Central memory CD8-positive, alpha-beta T cell (primary cell): ENCODE data around the gene HELB.
A peak's percentile ranks its signal among the peaks of the same experiment; 100 is the strongest.
"Not testable (repeated sequence)": the region's sequence is repeated elsewhere in the genome, so short reads cannot be mapped to it uniquely, and the experiment has no call there.

Experiments used
- ATAC-seq: fragments of 150-1000 bp; cut with Tn5 transposase; replicated peaks from 2 replicates; pipeline ENCODE4 v1.10.0; 2022; ENCODE audit warnings: mild to moderate bottlenecking, moderate FRiP score, moderate number of reproducible peaks; ENCODE audit not compliant: poor library complexity, severe bottlenecking; ENCODE audit errors: extremely low read depth
- DNase-seq, 2 donors: peaks; one replicate each; pipeline ENCODE4 v3.0.0; 2021; ENCODE audit warnings: low spot score in 2 of 2
- H3K27ac Mint-ChIP-seq: one replicate; pipeline ENCODE4 v1.8.0; 2022; ENCODE audit warnings: low read depth, mild to moderate bottlenecking, moderate library complexity, mixed read lengths
- H3K27me3 Mint-ChIP-seq: one replicate; pipeline ENCODE4 v1.8.0; 2022; ENCODE audit warnings: mixed read lengths
- H3K36me3 Mint-ChIP-seq: one replicate; pipeline ENCODE4 v1.8.0; 2022; ENCODE audit warnings: mild to moderate bottlenecking, moderate library complexity, mixed read lengths; ENCODE audit not compliant: insufficient read depth
- H3K4me1 Mint-ChIP-seq: one replicate; pipeline ENCODE4 v1.8.0; 2022; ENCODE audit warnings: mixed read lengths
- H3K4me3 Mint-ChIP-seq: one replicate; pipeline ENCODE4 v1.8.0; 2022; ENCODE audit warnings: mild to moderate bottlenecking, moderate library complexity, mixed read lengths
- H3K9me3 Mint-ChIP-seq: one replicate; pipeline ENCODE4 v1.8.0; 2022; ENCODE audit warnings: mixed read lengths

The HELB gene

DNA sequence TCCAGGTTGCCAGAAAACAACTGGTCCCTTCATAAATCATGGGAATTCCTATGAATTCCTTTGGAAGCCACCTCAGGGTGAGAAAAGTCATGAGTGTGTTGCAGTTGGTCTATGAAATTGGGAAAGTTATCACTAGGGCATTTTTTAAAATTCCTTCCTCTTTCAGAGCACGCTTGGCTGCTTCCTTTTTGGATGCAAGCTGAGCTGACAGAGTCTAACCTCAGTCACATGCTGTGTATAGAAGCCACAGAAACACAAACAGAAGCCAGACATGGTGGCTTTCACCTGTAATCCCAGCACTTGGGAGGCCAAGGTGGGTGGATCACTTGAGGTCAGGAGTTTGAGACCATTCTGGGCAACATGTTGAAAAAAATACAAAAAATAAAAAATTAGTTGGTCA lies 21.7 kb upstream of the HELB start:
- Mint-ChIP-seq H3K4me1 (peaks cover 24% of the 10 kb centered on the region), H3K36me3 (no peaks in the 10 kb centered on the region), H3K9me3 (peaks cover 14% of the 10 kb centered on the region), H3K27me3 (no peaks in the 10 kb centered on the region), H3K4me3 (no peak overlapping the region), H3K27ac (no peak overlapping the region)
- ATAC-seq (no peak), DNase-seq (no peak)

DNA sequence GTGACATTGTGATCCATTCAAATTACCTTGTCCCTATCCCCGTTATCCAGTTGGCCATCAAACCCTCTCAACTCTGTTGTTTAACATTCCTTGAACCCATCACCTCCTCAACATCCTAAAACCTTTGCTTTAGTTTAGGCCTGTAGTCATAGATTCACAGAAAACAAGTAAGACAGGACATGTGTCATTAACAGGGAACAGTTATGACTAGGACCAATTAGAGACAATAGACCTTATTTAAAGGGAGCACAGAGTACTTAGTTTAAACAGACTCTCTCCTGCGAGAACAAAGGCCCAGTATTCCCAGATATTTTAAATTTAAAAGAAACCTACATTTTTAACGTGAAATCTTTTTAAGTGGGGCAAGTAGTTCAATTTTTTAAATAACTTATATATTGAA lies 20.0 kb upstream of the HELB start:
- Mint-ChIP-seq H3K4me3 (no peak overlapping the region), H3K27me3 (no peaks in the 10 kb centered on the region), H3K36me3 (peaks cover 4% of the 10 kb centered on the region), H3K4me1 (peaks cover 39% of the 10 kb centered on the region), H3K27ac (no peak overlapping the region), H3K9me3 (peaks cover 14% of the 10 kb centered on the region)
- DNase-seq (no peak), ATAC-seq (no peak)

DNA sequence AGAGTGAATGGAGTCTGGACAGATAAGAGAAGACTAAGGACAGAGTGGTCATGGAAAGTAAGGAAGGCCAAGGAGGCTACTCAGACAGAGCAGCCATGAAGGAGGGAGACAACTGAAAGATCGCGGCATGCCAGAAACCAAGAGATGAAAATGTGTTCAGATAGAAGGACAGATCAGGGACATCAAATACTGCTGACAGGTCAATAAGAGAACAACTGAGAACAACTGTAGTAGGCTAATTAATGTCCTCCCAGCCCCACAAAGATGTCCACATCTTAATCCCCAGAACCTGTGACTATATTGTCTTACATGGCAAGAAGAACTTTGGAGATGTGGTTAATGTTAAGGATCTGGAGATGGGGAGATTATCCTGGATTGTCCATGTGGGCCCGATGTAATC lies 15.0 kb upstream of the HELB start:
- Mint-ChIP-seq H3K27ac (peak overlapping the region; percentile 80), H3K36me3 (peaks cover 6% of the 10 kb centered on the region), H3K4me1 (peaks cover 66% of the 10 kb centered on the region), H3K27me3 (no peaks in the 10 kb centered on the region), H3K9me3 (peaks cover 4% of the 10 kb centered on the region), H3K4me3 (peak overlapping the region; percentile 10)
- ATAC-seq (no peak), DNase-seq (no peak)

DNA sequence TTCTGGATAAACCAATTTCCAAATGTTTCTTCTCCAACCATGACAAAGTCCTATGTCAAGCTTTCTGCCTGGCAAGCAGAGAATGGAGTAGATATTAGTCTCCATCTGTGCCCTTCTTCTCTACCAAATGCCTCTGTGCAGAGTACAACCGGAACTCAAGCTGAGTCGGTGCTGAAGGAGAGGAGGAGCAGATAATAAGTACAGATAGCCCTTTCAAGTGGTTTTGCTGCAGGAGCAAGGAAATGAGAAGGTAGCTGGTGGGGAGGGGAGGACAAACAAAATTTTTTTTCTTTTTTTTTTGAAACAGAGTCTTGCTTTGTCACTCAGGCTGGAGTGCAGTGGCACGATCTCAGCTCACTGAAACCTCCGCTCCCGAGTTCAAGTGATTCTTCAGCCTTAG lies 14.2 kb upstream of the HELB start:
- peak overlapping the region; percentile 10 for H3K4me3 Mint-ChIP-seq
- DNase-seq: peak in 1 of 2 donors; percentile 53

DNA sequence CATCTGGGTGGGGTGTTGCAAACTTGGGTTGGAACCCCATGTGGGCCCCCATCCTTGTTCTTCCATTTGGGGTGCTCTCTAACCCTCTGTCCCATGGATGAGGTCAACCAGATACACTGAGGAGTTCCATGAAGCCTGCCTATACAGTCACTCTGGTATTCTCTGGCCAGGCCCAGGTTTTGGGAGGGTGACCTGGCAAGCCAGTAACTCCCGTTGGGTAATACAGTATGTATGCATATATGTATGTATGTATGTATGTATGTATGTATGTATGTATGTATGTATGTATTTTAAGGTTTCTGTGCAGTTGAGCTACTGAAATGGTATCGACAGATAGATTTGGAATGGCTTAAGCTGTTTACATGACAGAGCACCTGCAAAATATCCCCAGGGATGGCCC lies 12.8 kb upstream of the HELB start:
- ATAC-seq: no peak
- H3K36me3 Mint-ChIP-seq: peaks cover 6% of the 10 kb centered on the region
- peak overlapping the region; percentile 45 for H3K27ac Mint-ChIP-seq
- H3K9me3 Mint-ChIP-seq: no peaks in the 10 kb centered on the region
- peak overlapping the region; percentile 45 for H3K4me3 Mint-ChIP-seq
- H3K4me1 Mint-ChIP-seq: peaks cover 62% of the 10 kb centered on the region
- H3K27me3 Mint-ChIP-seq: no peaks in the 10 kb centered on the region
- no peak for DNase-seq

More for the DNA sequence above, 14.2 kb upstream of the HELB start:
- peaks cover 66% of the 10 kb centered on the region for H3K4me1 Mint-ChIP-seq
- H3K36me3 Mint-ChIP-seq: peaks cover 6% of the 10 kb centered on the region
- no peak overlapping the region for H3K27ac Mint-ChIP-seq
- no peaks in the 10 kb centered on the region for H3K27me3 Mint-ChIP-seq
- peak; percentile 94 for ATAC-seq
- peaks cover 3% of the 10 kb centered on the region for H3K9me3 Mint-ChIP-seq

DNA sequence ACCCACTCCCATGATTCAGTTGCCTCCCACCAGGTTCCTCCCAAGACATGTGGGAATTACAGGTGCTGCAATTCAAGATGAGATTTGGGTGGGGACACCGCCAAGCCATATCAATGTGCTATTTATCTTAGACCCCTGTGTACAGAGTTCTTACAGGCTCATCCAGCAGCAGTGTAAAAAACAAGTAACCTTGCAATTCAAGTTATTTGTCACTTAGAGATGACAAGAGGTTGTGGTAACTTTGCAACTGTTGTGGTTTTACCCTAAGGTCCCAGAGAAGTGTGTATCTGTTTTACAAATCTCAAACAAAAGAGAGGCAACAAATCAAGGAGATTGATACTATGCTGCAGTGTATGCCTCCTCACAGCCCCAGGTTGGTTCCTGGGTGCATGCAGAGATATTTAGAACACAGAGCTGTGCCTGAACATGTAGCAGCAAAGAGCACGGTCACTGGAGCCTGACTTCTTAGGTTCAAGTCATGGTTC lies 11.5 kb upstream of the HELB start:
- Mint-ChIP-seq H3K9me3 (no peaks in the 10 kb centered on the region), H3K4me3 (peak overlapping the region; percentile 45), H3K4me1 (peaks cover 62% of the 10 kb centered on the region), H3K27me3 (no peaks in the 10 kb centered on the region), H3K27ac (peak overlapping the region; percentile 41), H3K36me3 (peaks cover 6% of the 10 kb centered on the region)
- ATAC-seq (peak; percentile 56), DNase-seq (no peak)

DNA sequence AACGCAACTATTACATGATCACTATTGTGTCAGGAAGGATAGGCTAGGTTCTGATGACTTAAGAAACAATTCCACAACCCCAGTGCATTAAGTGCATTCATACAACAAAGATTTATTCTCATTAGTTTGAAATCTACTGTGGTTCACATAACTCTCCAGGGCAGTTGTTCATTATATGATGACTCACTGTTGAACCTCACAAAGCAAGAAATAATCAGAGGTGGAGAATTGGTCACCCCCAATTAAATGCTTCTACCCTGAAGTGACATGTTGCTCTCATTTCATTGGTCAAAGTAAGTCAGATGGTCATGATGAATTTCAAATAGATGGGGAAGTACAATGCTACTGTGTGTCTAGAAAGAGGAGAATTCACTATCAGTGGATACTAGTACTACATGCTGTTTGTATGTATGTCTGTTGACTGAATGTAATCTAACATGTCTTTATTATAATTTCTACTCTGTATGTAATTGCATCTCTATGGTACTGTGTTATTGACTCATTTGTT lies 6.1 kb upstream of the HELB start:
- Mint-ChIP-seq H3K4me1 (peaks cover 25% of the 10 kb centered on the region), H3K9me3 (no peaks in the 10 kb centered on the region), H3K36me3 (no peaks in the 10 kb centered on the region), H3K27me3 (no peaks in the 10 kb centered on the region), H3K4me3 (no peak overlapping the region), H3K27ac (no peak overlapping the region)
- DNase-seq (no peak), ATAC-seq (no peak)

DNA sequence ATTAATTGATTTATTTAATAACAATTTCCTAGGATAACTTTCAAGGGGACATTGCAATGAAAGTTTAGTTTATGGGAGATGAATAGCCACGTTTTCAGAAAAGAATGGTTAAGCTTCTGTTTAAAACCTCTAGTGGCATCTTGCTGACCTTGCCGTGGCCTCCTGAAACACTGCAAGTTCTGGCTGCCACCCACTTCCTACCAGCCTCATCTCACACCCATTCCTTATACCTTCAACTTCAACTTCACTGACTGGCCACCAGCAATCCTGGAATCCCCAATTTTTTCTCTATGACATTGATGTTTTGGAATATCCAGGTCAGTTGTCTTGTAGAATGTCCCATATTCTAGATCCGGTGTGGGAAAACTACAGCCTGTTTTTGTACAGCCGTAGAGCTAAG lies 5.2 kb upstream of the HELB start:
- ATAC-seq: no peak
- no peak overlapping the region for H3K27ac Mint-ChIP-seq
- no peak for DNase-seq
- no peaks in the 10 kb centered on the region for H3K9me3 Mint-ChIP-seq
- H3K36me3 Mint-ChIP-seq: peaks cover under 1% of the 10 kb centered on the region
- H3K4me3 Mint-ChIP-seq: no peak overlapping the region
- peaks cover 24% of the 10 kb centered on the region for H3K4me1 Mint-ChIP-seq
- H3K27me3 Mint-ChIP-seq: no peaks in the 10 kb centered on the region

DNA sequence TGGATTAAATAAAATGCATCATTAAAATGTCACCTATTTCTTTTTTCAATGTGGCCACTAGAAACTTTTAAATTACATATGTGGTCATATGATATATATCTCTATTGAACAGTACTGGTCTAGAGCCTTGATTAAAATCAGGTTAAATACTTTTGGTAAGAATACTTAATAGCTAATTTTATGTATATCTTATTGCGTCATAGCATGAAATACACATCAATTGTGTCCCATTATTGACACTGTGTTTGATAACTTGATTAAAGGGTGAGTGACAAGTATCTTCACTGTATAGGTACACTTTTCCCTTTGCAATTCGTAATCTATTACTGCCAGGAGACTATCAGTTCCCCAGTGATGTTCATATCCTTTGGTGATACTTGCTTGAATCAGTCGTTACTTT lies 4.4 kb upstream of the HELB start:
- ATAC-seq: no peak
- no peak for DNase-seq
- Mint-ChIP-seq H3K9me3 (no peaks in the 10 kb centered on the region), H3K27ac (no peak overlapping the region), H3K4me3 (no peak overlapping the region), H3K4me1 (peaks cover 17% of the 10 kb centered on the region), H3K36me3 (peaks cover 7% of the 10 kb centered on the region), H3K27me3 (no peaks in the 10 kb centered on the region)

DNA sequence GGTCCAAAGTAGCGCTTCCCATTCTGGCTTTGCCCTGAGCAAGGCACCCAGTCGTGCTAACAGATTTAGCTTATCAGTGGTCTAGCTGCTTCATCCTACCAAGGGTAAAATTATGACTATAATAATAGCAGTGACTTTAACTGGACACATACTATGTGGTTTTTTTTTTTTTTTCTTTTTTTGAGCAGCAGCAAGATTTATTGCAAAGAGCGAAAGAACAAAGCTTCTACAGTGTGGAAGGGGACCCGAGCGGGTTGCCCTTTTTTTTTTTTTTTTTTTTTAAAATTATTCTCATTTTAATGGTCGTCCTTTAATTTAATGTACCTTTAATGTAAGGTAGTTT lies 505 bp downstream of the HELB start:
- Mint-ChIP-seq H3K27me3 (no peaks in the 10 kb centered on the region), H3K9me3 (no peaks in the 10 kb centered on the region), H3K4me1 (peaks cover 39% of the 10 kb centered on the region), H3K27ac (peak overlapping the region; percentile 98), H3K36me3 (peaks cover 41% of the 10 kb centered on the region), H3K4me3 (peak overlapping the region; percentile 99)
- ATAC-seq: peak; percentile 5
- DNase-seq: no peak

DNA sequence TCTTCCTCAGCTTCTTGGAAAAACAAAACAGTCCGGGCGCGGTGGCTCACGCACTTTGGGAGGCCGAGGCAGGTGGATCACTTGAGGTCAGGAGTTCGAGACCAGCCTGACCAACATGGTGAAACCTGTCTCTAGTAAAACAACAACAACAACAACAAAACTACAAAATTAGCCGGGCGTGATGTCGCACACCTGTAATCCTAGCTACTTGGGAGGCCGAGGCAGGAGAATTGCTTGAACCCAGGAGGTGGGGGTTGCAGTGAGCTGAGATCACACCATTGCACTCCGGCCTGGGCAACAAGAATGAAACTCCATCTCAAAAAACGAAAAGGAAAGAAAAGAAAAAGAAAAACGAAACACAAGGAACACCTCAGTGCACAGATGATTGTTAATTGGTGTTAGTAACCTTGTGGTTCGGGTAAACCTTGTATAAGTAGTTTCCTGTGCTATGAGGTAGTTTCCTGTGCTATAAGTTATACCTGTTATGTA lies 1.1 kb downstream of the HELB start:
- Mint-ChIP-seq H3K4me3 (peak overlapping the region; percentile 99), H3K36me3 (peaks cover 46% of the 10 kb centered on the region), H3K4me1 (peaks cover 45% of the 10 kb centered on the region), H3K27ac (peak overlapping the region; percentile 98)
- DNase-seq, H3K27me3 Mint-ChIP-seq, H3K9me3 Mint-ChIP-seq: not testable (repeated sequence)
- peak; percentile 86 for ATAC-seq

DNA sequence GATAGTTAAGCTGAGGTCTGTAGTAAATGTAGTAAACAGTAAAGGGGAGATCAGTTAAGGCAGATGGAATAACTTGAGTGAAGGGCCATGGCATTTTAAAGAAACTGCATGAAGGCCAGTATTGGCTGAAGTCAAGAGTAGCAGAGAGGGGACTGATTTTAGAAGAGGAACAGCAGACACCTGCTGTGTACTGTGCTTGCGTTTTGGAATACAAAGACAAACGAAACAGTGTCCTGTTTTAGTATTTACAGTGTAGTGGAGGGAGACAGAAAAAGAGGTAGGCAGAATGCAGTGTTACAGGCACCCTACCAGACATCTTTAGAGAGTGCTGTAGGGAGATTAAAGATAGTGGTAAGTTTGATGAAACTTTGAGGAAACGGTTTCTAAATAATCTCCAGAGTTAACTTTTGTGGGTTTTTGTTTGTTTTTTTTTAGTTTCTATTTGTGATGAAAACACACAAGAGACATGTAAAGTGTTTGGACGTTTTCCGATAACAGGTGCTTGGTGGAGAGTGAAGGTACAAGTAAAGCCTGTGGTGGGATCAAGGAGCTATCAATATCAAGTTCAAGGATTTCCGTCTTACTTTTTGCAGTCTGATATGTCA lies 2.1 kb downstream of the HELB start:
- H3K27ac Mint-ChIP-seq: peak overlapping the region; percentile 98
- no peaks in the 10 kb centered on the region for H3K9me3 Mint-ChIP-seq
- peak overlapping the region; percentile 99 for H3K4me3 Mint-ChIP-seq
- H3K27me3 Mint-ChIP-seq: no peaks in the 10 kb centered on the region
- H3K36me3 Mint-ChIP-seq: peaks cover 51% of the 10 kb centered on the region
- DNase-seq (no peak), ATAC-seq (peak; percentile 11)
- H3K4me1 Mint-ChIP-seq: peaks cover 51% of the 10 kb centered on the region

DNA sequence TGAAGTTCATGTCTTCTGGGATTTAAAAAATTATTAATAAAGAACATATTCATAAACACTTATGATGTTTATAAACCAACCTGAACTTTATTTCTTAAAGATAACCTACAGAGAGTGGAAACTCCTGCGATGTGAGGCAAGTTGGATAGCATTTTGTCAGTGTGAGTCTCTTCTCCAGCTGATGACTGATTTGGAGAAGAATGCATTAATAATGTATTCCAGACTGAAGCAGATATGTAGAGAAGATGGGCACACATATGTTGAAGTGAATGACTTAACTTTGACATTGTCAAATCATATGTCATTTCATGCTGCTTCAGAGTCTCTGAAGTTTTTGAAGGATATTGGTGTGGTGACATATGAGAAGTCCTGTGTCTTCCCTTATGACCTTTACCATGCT lies 7.3 kb downstream of the HELB start:
- Mint-ChIP-seq H3K4me3 (peak overlapping the region; percentile 74), H3K4me1 (peaks cover 75% of the 10 kb centered on the region)

More for the DNA sequence above, 7.3 kb downstream of the HELB start:
- ATAC-seq (no peak), DNase-seq (no peak)
- no peaks in the 10 kb centered on the region for H3K27me3 Mint-ChIP-seq
- no peaks in the 10 kb centered on the region for H3K9me3 Mint-ChIP-seq
- H3K36me3 Mint-ChIP-seq: peaks cover 68% of the 10 kb centered on the region
- H3K27ac Mint-ChIP-seq: peak overlapping the region; percentile 24
